Activated naive CD4-positive, alpha-beta T cell treated with anti-CD3 and anti-CD28 coated beads, Interleukin-2, amount 50 U/mL, for 24 hours (primary cell): ENCODE data around the gene ZFR.
"Not testable (repeated sequence)": the region's sequence is repeated elsewhere in the genome, so short reads cannot be mapped to it uniquely, and the experiment has no call there.

ENCODE experiments used
- H3K27ac Mint-ChIP-seq: one replicate; pipeline ENCODE4 v1.8.0; 2021; ENCODE audit warnings: mild to moderate bottlenecking, mixed read lengths
- H3K27me3 Mint-ChIP-seq: one replicate; pipeline ENCODE4 v1.8.0; 2021; ENCODE audit warnings: mixed read lengths
- H3K36me3 Mint-ChIP-seq: one replicate; pipeline ENCODE4 v1.8.0; 2021; ENCODE audit warnings: mixed read lengths
- H3K4me1 Mint-ChIP-seq: one replicate; pipeline ENCODE4 v1.8.0; 2021; ENCODE audit warnings: mixed read lengths
- H3K4me3 Mint-ChIP-seq: one replicate; pipeline ENCODE4 v1.8.0; 2021; ENCODE audit warnings: mild to moderate bottlenecking, mixed read lengths
- H3K9me3 Mint-ChIP-seq: one replicate; pipeline ENCODE4 v1.8.0; 2021; ENCODE audit warnings: mixed read lengths

The ZFR gene

DNA sequence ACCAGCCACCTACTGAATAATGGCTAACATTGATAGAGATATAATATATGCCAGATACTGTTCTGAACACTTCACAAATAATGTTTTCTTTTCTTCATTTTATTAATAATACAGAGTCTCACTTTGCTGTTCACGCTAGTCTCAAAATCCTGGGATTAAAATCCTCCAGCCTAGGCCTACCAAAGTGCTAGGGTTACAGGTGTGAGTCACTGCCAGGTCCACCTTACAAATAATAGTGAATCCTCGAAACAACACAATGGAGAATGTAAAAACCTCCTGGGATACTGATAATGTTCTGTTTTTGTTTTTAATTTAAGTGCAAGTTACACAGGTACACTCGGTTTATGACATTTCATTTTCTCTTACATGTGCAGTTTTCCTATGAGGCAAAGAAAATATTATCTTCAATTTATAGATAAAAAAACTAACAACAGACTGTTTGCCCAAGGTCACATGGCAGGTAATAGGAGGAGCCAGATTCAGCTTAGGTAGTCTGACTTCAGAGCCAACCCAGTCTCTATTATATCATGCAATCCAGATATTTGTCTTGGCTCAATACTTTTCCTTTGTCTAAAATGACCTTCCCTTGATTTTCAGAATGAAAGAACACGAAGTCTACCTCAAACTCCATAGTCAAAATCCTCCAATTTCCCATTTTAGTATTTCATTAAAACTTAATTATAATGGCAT, 7.8 kb downstream of the ZFR start:
- no peak overlapping the region for H3K4me3 Mint-ChIP-seq
- H3K27me3 Mint-ChIP-seq = no peaks in the 10 kb centered on the region
- H3K36me3 Mint-ChIP-seq = peaks cover 8% of the 10 kb centered on the region
- H3K9me3 Mint-ChIP-seq = no peaks in the 10 kb centered on the region
- no peak overlapping the region for H3K27ac Mint-ChIP-seq
- H3K4me1 Mint-ChIP-seq = peaks cover 83% of the 10 kb centered on the region

DNA sequence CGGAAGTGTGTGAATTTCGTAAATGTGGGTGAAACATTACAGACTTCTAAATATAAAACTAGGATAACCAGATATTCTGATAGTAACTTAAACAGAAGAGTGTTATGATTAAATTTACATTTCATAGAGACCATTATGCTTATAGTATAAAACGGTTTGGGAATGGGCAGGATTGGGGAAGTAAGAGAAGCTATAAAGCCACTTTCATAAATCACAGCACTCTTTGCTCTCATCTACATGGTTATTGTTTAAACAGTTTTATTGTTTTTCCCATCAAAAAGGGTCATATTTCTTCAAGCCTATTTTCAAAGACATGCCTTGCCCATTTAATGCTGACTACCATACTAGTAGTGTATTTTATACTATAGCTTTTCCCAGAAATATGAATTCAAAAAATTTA, 9.2 kb downstream of the ZFR start:
- H3K4me3 Mint-ChIP-seq = no peak overlapping the region
- peaks cover 10% of the 10 kb centered on the region for H3K36me3 Mint-ChIP-seq
- H3K4me1 Mint-ChIP-seq = peaks cover 88% of the 10 kb centered on the region
- no peaks in the 10 kb centered on the region for H3K9me3 Mint-ChIP-seq
- H3K27ac Mint-ChIP-seq = no peak overlapping the region
- H3K27me3 Mint-ChIP-seq = no peaks in the 10 kb centered on the region

DNA sequence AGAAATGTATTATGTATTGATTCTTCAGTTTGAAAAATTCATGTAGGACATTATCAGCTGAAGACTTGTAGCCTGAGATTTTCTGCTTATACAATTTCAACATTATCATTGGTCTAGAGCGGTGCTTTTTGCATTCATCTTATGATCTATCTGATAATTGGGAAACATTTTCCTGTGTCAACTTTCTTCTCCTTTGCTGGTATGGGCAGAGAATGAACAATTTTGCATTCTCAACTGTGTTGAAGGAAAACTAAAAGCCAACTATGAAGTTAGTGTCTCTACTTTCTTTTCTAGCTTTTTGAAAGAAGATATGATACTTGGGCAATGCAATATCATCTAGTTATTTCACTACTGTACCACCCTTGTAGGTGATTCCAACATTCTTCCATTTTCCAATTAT, 10.3 kb downstream of the ZFR start:
- no peak overlapping the region for H3K27ac Mint-ChIP-seq
- H3K4me1 Mint-ChIP-seq = peaks cover 86% of the 10 kb centered on the region
- H3K36me3 Mint-ChIP-seq = peaks cover 18% of the 10 kb centered on the region
- H3K4me3 Mint-ChIP-seq = no peak overlapping the region
- H3K27me3 Mint-ChIP-seq = no peaks in the 10 kb centered on the region
- no peaks in the 10 kb centered on the region for H3K9me3 Mint-ChIP-seq

DNA sequence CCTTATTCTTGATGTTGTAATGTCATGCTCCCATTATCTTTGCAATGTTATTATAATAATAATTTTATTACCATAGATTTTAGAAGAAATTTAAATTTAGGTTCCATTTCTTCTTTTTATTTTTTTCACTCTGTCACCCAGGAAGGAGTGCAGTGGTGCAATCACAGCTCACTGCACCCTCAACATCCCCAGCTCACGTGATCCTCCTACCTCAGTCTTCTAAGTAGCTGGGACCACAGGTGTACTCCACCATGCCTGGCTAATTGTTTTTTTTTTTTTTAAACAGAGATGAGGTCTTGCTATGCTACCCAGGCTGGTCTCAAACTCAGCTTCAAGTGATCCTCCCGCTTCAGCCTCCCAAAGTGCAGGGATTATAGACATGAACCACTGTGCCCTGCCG, 11.9 kb downstream of the ZFR start:
- Mint-ChIP-seq H3K27me3 (no peaks in the 10 kb centered on the region), H3K9me3 (no peaks in the 10 kb centered on the region), H3K4me3 (no peak overlapping the region), H3K27ac (no peak overlapping the region), H3K36me3 (peaks cover 28% of the 10 kb centered on the region), H3K4me1 (peaks cover 86% of the 10 kb centered on the region)

DNA sequence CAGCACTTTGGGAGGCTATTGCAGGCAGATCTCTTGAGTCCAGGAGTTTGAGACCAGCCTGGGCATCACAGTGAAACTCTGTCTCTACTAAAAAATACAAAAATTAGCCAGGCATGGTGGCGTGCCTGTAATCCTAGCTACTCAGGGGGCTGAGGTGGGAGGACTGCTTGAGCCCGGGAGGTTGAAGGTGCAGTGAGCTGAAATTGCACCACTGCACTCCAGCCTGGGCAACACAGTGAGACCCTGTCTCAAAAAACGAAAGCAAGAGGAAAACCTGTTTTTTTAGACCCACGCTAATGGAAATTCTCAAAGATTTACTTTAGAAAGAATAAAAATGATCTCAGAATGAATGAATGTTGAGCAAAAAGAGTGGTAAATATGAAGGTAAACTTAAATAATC, 13.7 kb downstream of the ZFR start:
- peak overlapping the region; percentile 36 for H3K4me3 Mint-ChIP-seq
- H3K27me3 Mint-ChIP-seq, H3K9me3 Mint-ChIP-seq: not testable (repeated sequence)
- peaks cover 85% of the 10 kb centered on the region for H3K4me1 Mint-ChIP-seq
- H3K27ac Mint-ChIP-seq = peak overlapping the region; percentile 60
- peaks cover 40% of the 10 kb centered on the region for H3K36me3 Mint-ChIP-seq

DNA sequence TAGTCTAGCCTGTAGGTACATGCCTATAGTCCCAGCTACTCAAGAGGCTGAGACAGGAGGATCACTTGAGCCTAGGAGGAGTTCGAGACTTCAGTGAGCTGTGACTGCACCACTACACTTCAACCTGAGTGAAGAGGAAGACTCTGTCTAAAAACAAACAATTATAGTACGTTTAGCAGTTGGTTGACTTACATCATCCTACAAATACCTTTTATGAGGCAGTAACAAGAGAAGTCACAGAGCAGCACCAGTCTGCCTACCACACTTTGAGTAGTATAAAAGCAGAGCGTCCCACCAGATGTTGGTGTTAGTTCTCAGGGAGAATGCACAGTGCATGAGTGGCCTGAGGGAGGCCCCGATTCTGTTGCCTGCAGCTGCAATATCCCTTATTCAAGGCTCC, 16.1 kb downstream of the ZFR start:
- no peaks in the 10 kb centered on the region for H3K27me3 Mint-ChIP-seq
- H3K36me3 Mint-ChIP-seq = peaks cover 40% of the 10 kb centered on the region
- H3K4me3 Mint-ChIP-seq = no peak overlapping the region
- H3K4me1 Mint-ChIP-seq = peaks cover 78% of the 10 kb centered on the region
- H3K27ac Mint-ChIP-seq = no peak overlapping the region
- no peaks in the 10 kb centered on the region for H3K9me3 Mint-ChIP-seq

DNA sequence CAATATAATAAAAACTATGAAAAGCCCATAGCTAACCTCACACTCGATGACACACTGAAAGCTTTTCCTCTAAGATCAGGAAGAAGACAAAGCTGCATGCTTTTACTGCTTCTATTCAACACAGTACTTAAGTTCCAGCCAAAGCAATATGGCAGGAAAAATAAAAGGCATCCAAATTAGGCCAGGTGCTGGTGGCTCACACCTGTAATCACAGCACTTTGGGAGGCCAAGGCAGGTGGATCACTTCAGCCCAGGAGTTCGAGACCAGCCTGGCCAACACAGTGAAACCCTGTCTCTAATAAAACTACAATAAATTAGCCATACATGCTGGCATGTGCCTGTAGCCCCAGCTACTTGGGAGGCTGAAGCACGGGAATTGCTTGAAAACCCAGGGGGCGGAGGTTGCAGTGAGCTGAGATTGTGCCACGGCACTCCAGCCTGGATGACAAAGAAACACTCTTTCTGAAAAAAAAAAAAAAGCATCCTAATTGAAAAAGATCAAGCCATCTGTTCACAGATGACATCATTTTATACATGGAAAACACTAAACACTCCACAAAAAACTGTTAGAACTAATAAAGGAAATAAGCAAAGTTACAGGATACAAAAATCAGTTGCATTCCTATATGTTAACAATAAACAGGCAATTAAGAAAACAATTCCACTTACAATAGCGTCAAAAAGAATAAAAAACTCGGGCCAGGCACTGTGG, 17.9 kb downstream of the ZFR start:
- no peaks in the 10 kb centered on the region for H3K9me3 Mint-ChIP-seq
- H3K4me3 Mint-ChIP-seq = no peak overlapping the region
- no peaks in the 10 kb centered on the region for H3K27me3 Mint-ChIP-seq
- H3K27ac Mint-ChIP-seq = peak overlapping the region; percentile 41
- H3K36me3 Mint-ChIP-seq = peaks cover 37% of the 10 kb centered on the region
- H3K4me1 Mint-ChIP-seq = peaks cover 76% of the 10 kb centered on the region

DNA sequence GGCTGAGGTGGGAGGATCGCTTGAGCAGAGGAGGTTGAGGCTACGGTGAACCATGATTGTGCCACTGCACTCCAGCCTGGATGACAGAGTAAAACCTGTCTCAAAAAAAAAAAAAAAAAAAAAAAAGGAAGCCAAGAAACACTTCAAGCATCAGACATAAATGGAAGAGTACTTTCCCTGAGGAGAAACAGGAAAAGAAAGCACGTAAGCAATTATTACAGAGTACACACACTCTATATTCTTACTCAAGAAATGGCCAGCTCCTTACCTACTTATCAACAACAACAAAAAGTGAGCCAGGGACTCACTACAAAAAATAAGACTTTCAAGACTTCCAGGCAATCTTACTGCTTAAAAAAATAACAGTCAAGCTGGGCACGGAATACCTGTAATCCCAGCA, 21.8 kb downstream of the ZFR start:
- peaks cover 70% of the 10 kb centered on the region for H3K4me1 Mint-ChIP-seq
- no peaks in the 10 kb centered on the region for H3K9me3 Mint-ChIP-seq
- no peak overlapping the region for H3K27ac Mint-ChIP-seq
- no peaks in the 10 kb centered on the region for H3K27me3 Mint-ChIP-seq
- H3K4me3 Mint-ChIP-seq = no peak overlapping the region
- peaks cover 21% of the 10 kb centered on the region for H3K36me3 Mint-ChIP-seq

DNA sequence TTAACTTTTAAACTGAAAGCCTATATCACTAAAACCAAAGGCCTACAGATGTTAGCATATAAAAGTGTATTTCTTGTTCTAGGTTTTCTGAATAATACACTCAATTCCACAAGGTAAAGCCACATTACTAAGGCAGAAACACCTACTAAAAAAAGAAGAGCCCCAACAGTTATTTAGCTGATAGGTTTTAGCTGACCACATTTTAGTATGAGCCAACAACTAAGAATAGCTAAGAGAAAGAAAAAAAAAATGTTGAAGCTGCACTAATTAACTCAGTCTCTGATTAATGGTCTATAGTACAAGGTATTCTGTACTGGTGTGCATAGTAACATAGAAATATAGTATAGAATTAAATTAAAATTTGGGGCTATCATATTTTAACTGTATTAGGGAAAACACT, 23.5 kb downstream of the ZFR start:
- Mint-ChIP-seq H3K36me3 (peaks cover 11% of the 10 kb centered on the region), H3K9me3 (no peaks in the 10 kb centered on the region), H3K4me3 (no peak overlapping the region), H3K4me1 (peaks cover 60% of the 10 kb centered on the region), H3K27ac (no peak overlapping the region), H3K27me3 (no peaks in the 10 kb centered on the region)

DNA sequence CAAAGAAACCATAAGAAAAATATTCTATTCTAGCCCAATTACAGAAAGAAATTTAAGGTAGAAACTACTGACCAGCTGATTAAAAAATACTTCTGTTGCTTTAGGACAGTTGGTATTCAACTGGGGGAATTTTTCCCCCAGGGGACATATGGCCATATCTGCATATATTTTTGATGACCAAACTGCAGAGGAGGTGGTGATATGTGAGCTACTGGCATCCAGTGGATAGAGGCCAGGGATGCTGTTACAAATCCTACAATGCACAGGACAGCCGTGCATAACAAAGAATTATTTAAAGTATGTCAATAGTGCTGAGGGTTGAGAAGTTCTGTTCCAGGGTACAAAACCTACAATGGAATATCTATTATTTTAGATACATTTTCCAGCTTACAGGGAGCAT, 24.0 kb downstream of the ZFR start:
- H3K4me3 Mint-ChIP-seq = no peak overlapping the region
- H3K27ac Mint-ChIP-seq = no peak overlapping the region
- peaks cover 58% of the 10 kb centered on the region for H3K4me1 Mint-ChIP-seq
- H3K9me3 Mint-ChIP-seq = no peaks in the 10 kb centered on the region
- no peaks in the 10 kb centered on the region for H3K27me3 Mint-ChIP-seq
- H3K36me3 Mint-ChIP-seq = peaks cover 13% of the 10 kb centered on the region

DNA sequence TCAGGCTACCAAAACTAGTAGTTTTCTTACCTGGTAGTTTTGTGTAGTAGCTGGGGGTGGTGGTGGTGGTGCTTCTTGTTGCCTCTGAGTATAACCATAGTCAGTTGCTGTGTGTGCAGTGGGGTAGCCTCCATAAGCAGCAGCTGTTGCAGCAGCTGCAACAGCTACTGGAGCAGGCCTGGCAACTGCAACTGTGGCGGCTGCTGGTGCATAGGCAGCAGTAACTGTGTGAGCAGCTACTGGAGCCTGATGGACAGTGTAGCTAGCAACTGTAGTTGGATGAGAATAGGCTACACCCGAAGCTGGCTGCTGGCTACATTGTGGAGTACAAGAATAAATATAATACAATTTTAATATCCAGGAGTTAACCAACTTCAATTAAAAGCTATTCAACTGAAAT, 24.7 kb downstream of the ZFR start:
- H3K36me3 Mint-ChIP-seq = peaks cover 14% of the 10 kb centered on the region
- no peak overlapping the region for H3K4me3 Mint-ChIP-seq
- no peaks in the 10 kb centered on the region for H3K27me3 Mint-ChIP-seq
- no peaks in the 10 kb centered on the region for H3K9me3 Mint-ChIP-seq
- no peak overlapping the region for H3K27ac Mint-ChIP-seq
- H3K4me1 Mint-ChIP-seq = peaks cover 56% of the 10 kb centered on the region

DNA sequence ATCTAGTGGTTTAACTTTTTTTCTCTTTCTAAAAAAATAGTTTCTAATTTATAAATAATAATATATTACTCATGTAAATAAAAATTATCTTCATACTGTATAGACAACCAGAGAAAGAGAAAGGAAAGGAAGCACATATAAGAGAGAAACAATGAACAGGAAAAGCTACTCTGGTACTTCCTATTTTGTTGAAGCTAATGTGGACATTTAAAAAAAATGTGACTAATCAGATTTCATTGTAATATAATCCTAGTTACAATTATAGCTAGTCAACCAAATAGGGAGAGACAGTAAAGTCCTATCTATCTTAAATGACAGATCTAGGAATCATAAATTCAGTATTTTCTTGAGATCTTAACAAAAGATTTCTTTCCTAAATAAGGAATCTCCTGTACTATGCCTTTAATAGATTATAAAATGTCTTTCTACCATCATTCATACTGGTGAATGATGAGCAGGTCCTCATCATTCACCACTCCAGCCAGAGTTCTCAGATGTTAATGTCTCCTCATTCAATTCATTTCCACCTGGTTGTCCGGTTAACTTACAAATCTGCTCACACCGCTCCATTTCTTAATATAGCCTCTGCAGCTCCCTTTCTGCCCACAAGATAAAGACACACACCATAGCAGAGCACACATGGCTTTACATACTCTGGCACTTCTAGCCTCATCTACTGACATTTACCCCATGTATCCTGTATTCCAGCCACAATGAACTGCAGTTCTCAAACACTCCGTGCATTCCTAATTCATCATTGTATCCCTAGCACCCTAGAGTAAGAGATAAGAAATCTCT, 30.9 kb downstream of the ZFR start:
- peak overlapping the region; percentile 4 for H3K27ac Mint-ChIP-seq

DNA sequence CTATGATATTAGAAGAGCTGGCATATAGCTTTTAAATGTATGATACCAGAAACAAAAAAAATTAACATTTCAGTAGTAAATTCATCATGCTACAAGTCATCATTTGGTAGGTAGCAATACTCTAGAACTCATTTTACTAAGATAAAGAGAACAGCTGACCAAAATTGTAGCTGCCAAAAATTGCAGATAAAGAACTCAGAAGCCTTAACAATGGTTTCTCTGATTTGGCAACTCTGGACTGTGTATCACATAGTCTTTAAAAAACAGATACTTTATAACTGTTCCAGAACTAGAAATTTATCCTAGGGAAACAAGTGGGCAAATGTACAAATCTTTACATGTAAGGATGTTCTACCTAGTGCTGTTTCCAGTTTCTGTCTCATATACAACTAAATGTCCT, 33.9 kb downstream of the ZFR start:
- Mint-ChIP-seq H3K9me3 (no peaks in the 10 kb centered on the region), H3K4me3 (no peak overlapping the region), H3K27me3 (no peaks in the 10 kb centered on the region), H3K4me1 (peaks cover 10% of the 10 kb centered on the region), H3K27ac (no peak overlapping the region), H3K36me3 (peaks cover 9% of the 10 kb centered on the region)

More for the DNA sequence above, 30.9 kb downstream of the ZFR start:
- Mint-ChIP-seq H3K27me3 (no peaks in the 10 kb centered on the region), H3K4me1 (peaks cover 17% of the 10 kb centered on the region), H3K36me3 (peaks cover 12% of the 10 kb centered on the region), H3K4me3 (no peak overlapping the region), H3K9me3 (no peaks in the 10 kb centered on the region)

DNA sequence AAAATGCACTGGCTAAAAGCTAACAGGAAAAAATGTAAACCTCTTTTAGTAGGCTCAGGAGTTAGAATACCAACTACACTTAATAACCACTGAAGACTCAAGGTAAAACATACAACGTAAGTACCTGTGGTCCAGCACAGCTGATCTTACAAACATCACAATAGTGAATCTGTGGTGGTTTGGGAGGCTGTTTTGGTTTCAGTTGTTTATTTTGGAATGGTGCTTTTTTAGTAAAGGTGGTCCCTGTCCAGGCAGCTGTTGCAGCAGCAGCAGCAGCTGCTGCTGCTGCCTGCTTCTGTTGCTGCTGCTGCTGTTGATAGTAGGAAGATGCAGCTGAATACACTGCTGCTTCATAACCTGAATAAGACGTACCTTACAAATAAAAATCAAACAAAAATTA, 37.9 kb downstream of the ZFR start:
- Mint-ChIP-seq H3K4me3 (no peak overlapping the region), H3K27ac (no peak overlapping the region), H3K36me3 (peaks cover 22% of the 10 kb centered on the region), H3K9me3 (no peaks in the 10 kb centered on the region), H3K27me3 (no peaks in the 10 kb centered on the region), H3K4me1 (peaks cover 3% of the 10 kb centered on the region)

DNA sequence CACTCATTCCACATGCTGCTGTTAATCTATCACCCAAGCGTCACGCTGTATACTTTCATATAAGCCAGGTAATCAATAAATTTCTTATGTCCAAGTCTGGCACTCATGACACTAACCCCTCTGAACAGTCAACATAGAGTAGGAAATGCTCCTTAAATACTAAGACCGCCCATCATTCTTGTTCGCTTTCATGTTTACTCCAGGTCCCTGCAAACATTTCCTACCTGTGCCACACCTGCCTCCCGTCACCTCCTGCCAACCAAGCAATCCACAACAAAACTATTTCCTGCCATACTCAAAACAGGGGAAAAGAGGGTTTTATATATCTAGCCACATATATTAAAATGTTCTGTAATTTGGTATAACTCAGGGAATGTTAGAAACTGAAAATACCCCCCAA, 39.0 kb downstream of the ZFR start:
- Mint-ChIP-seq H3K36me3 (peaks cover 26% of the 10 kb centered on the region), H3K27ac (no peak overlapping the region), H3K27me3 (no peaks in the 10 kb centered on the region), H3K4me3 (no peak overlapping the region), H3K4me1 (peaks cover 3% of the 10 kb centered on the region), H3K9me3 (no peaks in the 10 kb centered on the region)

DNA sequence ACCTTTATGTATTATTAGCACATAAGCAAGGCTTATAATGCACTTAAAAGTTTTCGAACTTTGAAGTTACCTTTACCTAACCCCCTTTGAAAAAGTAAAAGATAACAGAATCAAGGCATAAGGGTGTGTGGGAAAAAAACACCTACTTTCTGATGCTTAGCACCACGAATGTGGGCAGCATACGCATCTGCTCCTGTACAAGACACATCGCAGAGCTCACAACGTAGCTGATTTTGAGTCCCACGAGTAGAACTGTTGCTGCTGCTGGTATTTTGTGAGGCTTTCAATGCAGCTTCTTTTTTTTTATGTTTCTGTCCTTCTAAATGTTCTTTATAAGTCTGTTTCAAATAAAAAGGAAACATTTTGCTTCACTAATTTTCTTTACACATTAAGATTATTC, 40.8 kb downstream of the ZFR start:
- Mint-ChIP-seq H3K27me3 (no peaks in the 10 kb centered on the region), H3K27ac (no peak overlapping the region), H3K4me1 (peaks cover under 1% of the 10 kb centered on the region), H3K9me3 (no peaks in the 10 kb centered on the region), H3K36me3 (peaks cover 26% of the 10 kb centered on the region), H3K4me3 (no peak overlapping the region)
